Psoas muscle (tissue), 8 donors: ENCODE measurements around the gene PHRF1. TPM values are rescaled to one million over a fixed set of nuclear protein-coding genes. Genes with fewer than 3 reads are reported as not detected.
A peak's percentile ranks its signal among the peaks of the same experiment; 100 is the strongest.

Source experiments
- ATAC-seq, 4 donors: fragments of 200-7000 bp; cut with Tn5 transposase; one replicate each; pipeline ENCODE4 v1.9.1; 2020; ENCODE audit warnings: moderate library complexity in 3 of 4, mild to moderate bottlenecking in 2 of 4
- DNase-seq, 2 donors: peaks; one replicate each; pipeline ENCODE4 v3.0.0-alpha.2; 2020
- H3K27ac ChIP-seq: fragments of 200-600 bp; one replicate; pipeline ENCODE4 v1.8.0; 2022
- H3K27me3 ChIP-seq, 3 donors: fragments of 200-600 bp in 1 of 3; one replicate each; pipeline versions ENCODE4 v1.6.1 to v1.8.0; 2013 to 2022; ENCODE audit warnings: low read length in 2 of 3, mild to moderate bottlenecking in 2 of 3, moderate library complexity in 1 of 3; ENCODE audit not compliant: insufficient read depth in 3 of 3
- H3K36me3 ChIP-seq, 2 donors: fragments of 200-600 bp in 1 of 2; one replicate each; pipeline versions ENCODE4 v1.6.1 to v1.8.0; 2013 to 2022; ENCODE audit warnings: low read depth in 1 of 2, mild to moderate bottlenecking in 1 of 2, moderate library complexity in 1 of 2; ENCODE audit not compliant: insufficient read depth in 1 of 2
- H3K4me1 ChIP-seq: fragments of 200-600 bp; one replicate; pipeline ENCODE4 v1.8.0; 2022
- H3K4me3 ChIP-seq: fragments of 200-600 bp; one replicate; pipeline ENCODE4 v1.8.0; 2022; ENCODE audit warnings: mild to moderate bottlenecking
- H3K9me3 ChIP-seq: fragments of 200-600 bp; one replicate; pipeline ENCODE4 v1.8.0; 2022
- WGBS, 3 donors: extraction: QIAGEN DNeasy Blood & Tissue Kit; methylation state at CpG; one replicate each; pipeline versions ENCODE4 v1.1.6 to v1.1.7; 2013; 5-methylcytosine and 5-hydroxymethylcytosine counted together
- intact Hi-C, 2 donors: fragments of 100-400 bp; cut with DNase I; formaldehyde crosslinking; loops; one replicate each; pipeline versions ENCODE4 v1.11.0 to v1.14.2; 2022
- polyA plus RNA-seq, 3 donors: library from polyadenylated mRNA; stranded (reverse); fragments of 200-250 nt; gene quantifications; one replicate each; pipeline ENCODE4 v1.2.3, GENCODE V29; 2013
- total RNA-seq, 4 donors: library from RNA; stranded (reverse); fragmentation: NEBNext Ultra II Directional in 2 of 4; extraction: Animal tissue kit (Norgen Biotek cat#: 25700) in 2 of 4; gene quantifications; one replicate each; pipeline versions ENCODE4 v1.2.1 to v1.2.4, GENCODE V29; 2021 to 2023
- TF ChIP-seq, protein P1 (sequence below): fragments of 200-600 bp; IDR thresholded peaks from one replicate; pipeline ENCODE4 v1.8.0; 2022; ENCODE audit warnings: antibody characterized with exemption
- donor health status: healthy with polysubstance abuse.
- donor health status: DM: no; HTN: no; CAD: no; lungs with moderate emphysema.
- donor health status: Bipolar disorder and iron deficiency.
- donor health status: healthy.
- donor health status: DM: yes; HTN: yes; CAD: no.
- donor health status: DM: no; HTN: no; CAD: no.
- donor health status: DM: no; HTN: no; CAD: no.
- donor health status: DM: yes; HTN: yes; CAD: no.

The PHRF1 gene
- total and polyA plus RNA-seq, 7 donors = 11.7 to 31.2 (median 19.8) TPM

DNA sequence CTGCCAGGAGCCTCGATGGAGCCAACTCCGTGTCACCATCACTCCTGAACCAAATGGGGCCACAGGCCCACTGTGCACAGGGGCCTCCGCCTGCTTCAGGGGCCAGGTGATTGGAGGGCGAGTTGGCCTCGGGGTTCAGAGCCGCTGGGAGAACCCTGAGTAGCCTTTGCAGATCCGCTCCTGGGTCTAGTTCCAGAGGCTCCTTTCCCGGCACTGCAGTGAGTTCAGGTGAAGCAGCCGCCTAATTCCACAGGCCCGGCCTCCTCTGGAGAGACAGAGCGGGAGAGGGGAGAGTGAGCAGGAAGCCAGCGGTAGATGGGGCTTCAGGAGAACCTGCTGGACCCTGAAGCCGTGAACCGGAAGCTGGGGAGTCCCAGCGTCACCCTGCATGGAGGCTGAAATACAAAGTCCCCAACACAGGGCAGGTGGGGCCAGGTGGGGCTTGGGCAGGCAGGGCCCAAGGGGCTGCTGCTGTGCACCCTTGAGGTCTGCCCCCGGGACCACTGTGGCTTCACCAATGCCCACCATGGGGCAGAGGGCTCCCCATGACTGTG lies 83.3 kb downstream of the PHRF1 start:
- no peaks in the 10 kb centered on the region for H3K9me3 ChIP-seq
- H3K27ac ChIP-seq = no peak overlapping the region
- no peak overlapping the region for H3K4me3 ChIP-seq
- intact Hi-C loops = loop anchor here in 1 of 2 donors (5.0 kb wide), 1 partner anchor 63 kb away; no protein-coding TSS in a partner anchor
- TF ChIP-seq, protein P1, sequence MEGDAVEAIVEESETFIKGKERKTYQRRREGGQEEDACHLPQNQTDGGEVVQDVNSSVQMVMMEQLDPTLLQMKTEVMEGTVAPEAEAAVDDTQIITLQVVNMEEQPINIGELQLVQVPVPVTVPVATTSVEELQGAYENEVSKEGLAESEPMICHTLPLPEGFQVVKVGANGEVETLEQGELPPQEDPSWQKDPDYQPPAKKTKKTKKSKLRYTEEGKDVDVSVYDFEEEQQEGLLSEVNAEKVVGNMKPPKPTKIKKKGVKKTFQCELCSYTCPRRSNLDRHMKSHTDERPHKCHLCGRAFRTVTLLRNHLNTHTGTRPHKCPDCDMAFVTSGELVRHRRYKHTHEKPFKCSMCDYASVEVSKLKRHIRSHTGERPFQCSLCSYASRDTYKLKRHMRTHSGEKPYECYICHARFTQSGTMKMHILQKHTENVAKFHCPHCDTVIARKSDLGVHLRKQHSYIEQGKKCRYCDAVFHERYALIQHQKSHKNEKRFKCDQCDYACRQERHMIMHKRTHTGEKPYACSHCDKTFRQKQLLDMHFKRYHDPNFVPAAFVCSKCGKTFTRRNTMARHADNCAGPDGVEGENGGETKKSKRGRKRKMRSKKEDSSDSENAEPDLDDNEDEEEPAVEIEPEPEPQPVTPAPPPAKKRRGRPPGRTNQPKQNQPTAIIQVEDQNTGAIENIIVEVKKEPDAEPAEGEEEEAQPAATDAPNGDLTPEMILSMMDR = no peak
- peaks cover 3 to 38% of the 10 kb centered on the region in 2 donors for H3K36me3 ChIP-seq
- no peaks in the 10 kb centered on the region for H3K27me3 ChIP-seq
- DNase-seq (no peak), ATAC-seq (no peak)
- no peaks in the 10 kb centered on the region for H3K4me1 ChIP-seq
- 89 to 93% (median 89%) methylated on average over 16 of the region's 16 CpGs for WGBS, 3 donors

DNA sequence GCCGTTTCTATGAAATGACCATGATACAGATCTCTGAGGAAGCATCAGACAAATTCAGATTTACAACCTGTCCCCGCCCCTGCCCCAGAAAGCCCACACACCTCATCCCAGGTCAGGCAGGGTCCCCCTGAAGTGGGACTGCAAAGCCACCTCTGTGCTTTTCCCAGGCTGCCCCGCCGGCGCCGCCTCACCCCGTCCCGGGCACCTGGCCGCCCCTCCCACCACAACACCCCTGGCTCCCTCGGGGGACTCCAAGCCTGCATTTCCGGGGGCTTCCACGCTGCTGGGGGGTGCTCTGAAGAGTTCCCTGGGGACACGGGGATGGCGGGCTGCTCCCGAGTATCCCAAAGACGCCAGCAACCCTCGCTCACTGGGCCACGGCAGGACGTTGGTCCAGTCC lies 84.0 kb downstream of the PHRF1 start:
- 81 to 89% (median 86%) methylated on average over 19 of the region's 19 CpGs for WGBS, 3 donors
- Histone ChIP-seq H3K27me3 (no peaks in the 10 kb centered on the region), H3K36me3 (peaks cover 3 to 36% of the 10 kb centered on the region in 2 donors), H3K9me3 (no peaks in the 10 kb centered on the region), H3K27ac (no peak overlapping the region), H3K4me1 (no peaks in the 10 kb centered on the region), H3K4me3 (no peak overlapping the region)
- TF ChIP-seq, protein P1 = no peak
- ATAC-seq (peak in 1 of 4 donors; percentile 9), DNase-seq (no peak)
- intact Hi-C loops = loop anchor here in 1 of 2 donors (5.0 kb wide), 1 partner anchor 62 kb away; no protein-coding TSS in a partner anchor

- Histone ChIP-seq H3K9me3 (no peaks in the 10 kb centered on the region), H3K4me3 (no peak overlapping the region), H3K4me1 (peaks cover 2% of the 10 kb centered on the region), H3K27ac (no peak overlapping the region), H3K36me3 (peaks cover 3 to 38% of the 10 kb centered on the region in 2 donors), H3K27me3 (no peaks in the 10 kb centered on the region)
- DNase-seq = no peak
- ATAC-seq = peak in 1 of 4 donors; percentile 7
- TF ChIP-seq, protein P1 = no peak
- 71 to 77% (median 75%) methylated on average over 19 of the region's 19 CpGs for WGBS, 3 donors
- intact Hi-C loops = loop anchor here in 1 of 2 donors (5.0 kb wide), 1 partner anchor 61 kb away; no protein-coding TSS in a partner anchor
These were observed 84.6 kb downstream of the PHRF1 start for GRCh38 chr11:660681-661444.

Other genes starting within 250 kb of the PHRF1 start
- gene B4GALNT4, start 207.0 kb upstream of the PHRF1 start, total RNA-seq = under 1 TPM in 3 of 4 donors, not detected in 1; 0.06 to 0.12 (median 0.06) TPM
- gene B4GALNT4, start 207.0 kb upstream of the PHRF1 start, polyA plus RNA-seq = under 1 TPM; 0.04 to 0.27 (median 0.05) TPM
- gene PKP3, start 182.3 kb upstream of the PHRF1 start, total RNA-seq = under 1 TPM in 3 of 4 donors, not detected in 1; 0.15 to 0.75 (median 0.25) TPM
- gene PKP3, start 182.3 kb upstream of the PHRF1 start, polyA plus RNA-seq = under 1 TPM in 2 of 3 donors, not detected in 1; 0.10 to 0.13 TPM
- 10 to 100 TPM in 3 of 4 donors, 1 to 10 TPM in 1; 9.9 to 15.9 (median 10.8) TPM for gene SIGIRR, start 161.5 kb upstream of the PHRF1 start, total RNA-seq
- 10 to 100 TPM; 19.2 to 28.1 (median 20.3) TPM for gene SIGIRR, start 161.5 kb upstream of the PHRF1 start, polyA plus RNA-seq
- gene ANO9, start 134.5 kb upstream of the PHRF1 start, total RNA-seq = under 1 TPM in 3 of 4 donors, not detected in 1; 0.09 to 0.59 (median 0.46) TPM
- under 1 TPM; 0.10 to 0.15 (median 0.10) TPM for gene ANO9, start 134.5 kb upstream of the PHRF1 start, polyA plus RNA-seq
- gene PTDSS2, start 126.2 kb upstream of the PHRF1 start, total RNA-seq = 10 to 100 TPM; 15.8 to 21.1 (median 20.3) TPM
- gene PTDSS2, start 126.2 kb upstream of the PHRF1 start, polyA plus RNA-seq = 10 to 100 TPM; 11.8 to 26.0 (median 15.4) TPM
- gene RNH1, start 69.2 kb upstream of the PHRF1 start, total RNA-seq = 100 to 1,000 TPM; 103 to 145 (median 113) TPM
- gene RNH1, start 69.2 kb upstream of the PHRF1 start, polyA plus RNA-seq = 100 to 1,000 TPM; 105 to 181 (median 105) TPM
- 10 to 100 TPM; 43.6 to 74.7 (median 53.9) TPM for gene HRAS, start 40.9 kb upstream of the PHRF1 start, total RNA-seq
- 10 to 100 TPM; 53.9 to 76.2 (median 66.3) TPM for gene HRAS, start 40.9 kb upstream of the PHRF1 start, polyA plus RNA-seq
- gene LRRC56, start 38.9 kb upstream of the PHRF1 start, total RNA-seq = under 1 TPM; 0.30 to 0.84 (median 0.55) TPM
- under 1 TPM in 2 of 3 donors, not detected in 1; 0.39 to 0.61 TPM for gene LRRC56, start 38.9 kb upstream of the PHRF1 start, polyA plus RNA-seq
- under 1 TPM in 2 of 4 donors, not detected in 2; 0.25 to 0.27 TPM for gene LMNTD2, start 15.7 kb upstream of the PHRF1 start, total RNA-seq
- gene LMNTD2, start 15.7 kb upstream of the PHRF1 start, polyA plus RNA-seq = under 1 TPM; 0.04 to 0.12 (median 0.09) TPM
- 1 to 10 TPM in 1 of 4 donors, under 1 TPM in 2, not detected in 1; 0.78 to 1.2 (median 0.84) TPM for gene RASSF7, start 15.5 kb upstream of the PHRF1 start, total RNA-seq
- 1 to 10 TPM in 1 of 3 donors, under 1 TPM in 2; 0.65 to 1.4 (median 1.00) TPM for gene RASSF7, start 15.5 kb upstream of the PHRF1 start, polyA plus RNA-seq
- 10 to 100 TPM in 3 of 4 donors, 1 to 10 TPM in 1; 7.5 to 23.1 (median 15.2) TPM for gene IRF7, start 39.5 kb downstream of the PHRF1 start, total RNA-seq
- gene IRF7, start 39.5 kb downstream of the PHRF1 start, polyA plus RNA-seq = 10 to 100 TPM in 2 of 3 donors, 1 to 10 TPM in 1; 9.4 to 13.2 (median 12.9) TPM
- gene CDHR5, start 48.5 kb downstream of the PHRF1 start, total RNA-seq = under 1 TPM in 1 of 4 donors, not detected in 3; 0.20 TPM
- gene CDHR5, start 48.5 kb downstream of the PHRF1 start, polyA plus RNA-seq = under 1 TPM in 2 of 3 donors, not detected in 1; 0.07 to 0.34 TPM
- 1 to 10 TPM in 2 of 4 donors, under 1 TPM in 1, not detected in 1; 0.89 to 4.8 (median 1.8) TPM for gene SCT, start 50.7 kb downstream of the PHRF1 start, total RNA-seq
- gene SCT, start 50.7 kb downstream of the PHRF1 start, polyA plus RNA-seq = under 1 TPM in 1 of 3 donors, not detected in 2; 0.44 TPM
- 1 to 10 TPM in 2 of 4 donors, under 1 TPM in 1, not detected in 1; 0.55 to 1.2 (median 1.1) TPM for gene DRD4, start 60.8 kb downstream of the PHRF1 start, total RNA-seq
- under 1 TPM in 2 of 3 donors, not detected in 1; 0.14 to 0.18 TPM for gene DRD4, start 60.8 kb downstream of the PHRF1 start, polyA plus RNA-seq
- gene DEAF1, start 118.8 kb downstream of the PHRF1 start, total RNA-seq = 10 to 100 TPM; 15.0 to 30.0 (median 21.0) TPM
- 10 to 100 TPM; 12.5 to 18.1 (median 15.3) TPM for gene DEAF1, start 118.8 kb downstream of the PHRF1 start, polyA plus RNA-seq
- gene TMEM80, start 119.3 kb downstream of the PHRF1 start, total RNA-seq = 10 to 100 TPM in 2 of 4 donors, 1 to 10 TPM in 2; 5.9 to 15.7 (median 9.7) TPM
- gene TMEM80, start 119.3 kb downstream of the PHRF1 start, polyA plus RNA-seq = 10 to 100 TPM in 2 of 3 donors, 1 to 10 TPM in 1; 7.4 to 16.3 (median 10.1) TPM
- 1 to 10 TPM in 3 of 4 donors, under 1 TPM in 1; 0.89 to 3.1 (median 1.5) TPM for gene EPS8L2, start 129.8 kb downstream of the PHRF1 start, total RNA-seq
- under 1 TPM; 0.47 to 0.63 (median 0.56) TPM for gene EPS8L2, start 129.8 kb downstream of the PHRF1 start, polyA plus RNA-seq
- 100 to 1,000 TPM in 1 of 4 donors, 10 to 100 TPM in 3; 77.7 to 140 (median 81.8) TPM for gene TALDO1, start 171.0 kb downstream of the PHRF1 start, total RNA-seq
- gene TALDO1, start 171.0 kb downstream of the PHRF1 start, polyA plus RNA-seq = 10 to 100 TPM; 58.7 to 77.6 (median 65.9) TPM
- gene GATD1, start 201.0 kb downstream of the PHRF1 start, total RNA-seq = 10 to 100 TPM; 13.6 to 32.6 (median 22.2) TPM
- 10 to 100 TPM; 11.0 to 20.9 (median 17.7) TPM for gene GATD1, start 201.0 kb downstream of the PHRF1 start, polyA plus RNA-seq
- gene CEND1, start 213.6 kb downstream of the PHRF1 start, total RNA-seq = under 1 TPM in 1 of 4 donors, not detected in 3; 0.22 TPM
- gene CEND1, start 213.6 kb downstream of the PHRF1 start, polyA plus RNA-seq = under 1 TPM; 0.09 to 0.33 (median 0.11) TPM
- gene SLC25A22, start 221.8 kb downstream of the PHRF1 start, total RNA-seq = 1 to 10 TPM; 1.5 to 2.9 (median 2.2) TPM
- 1 to 10 TPM in 1 of 3 donors, under 1 TPM in 2; 0.49 to 4.3 (median 0.56) TPM for gene SLC25A22, start 221.8 kb downstream of the PHRF1 start, polyA plus RNA-seq
- 10 to 100 TPM in 3 of 4 donors, 1 to 10 TPM in 1; 8.7 to 13.8 (median 10.4) TPM for gene PIDD1, start 228.8 kb downstream of the PHRF1 start, total RNA-seq
- 10 to 100 TPM in 2 of 3 donors, 1 to 10 TPM in 1; 9.4 to 16.2 (median 10.9) TPM for gene PIDD1, start 228.8 kb downstream of the PHRF1 start, polyA plus RNA-seq
- gene RPLP2, start 233.5 kb downstream of the PHRF1 start, total RNA-seq = 1,000 to 10,000 TPM; 1,082 to 1,565 (median 1,354) TPM
- 1,000 to 10,000 TPM in 1 of 3 donors, 100 to 1,000 TPM in 2; 779 to 1,781 (median 798) TPM for gene RPLP2, start 233.5 kb downstream of the PHRF1 start, polyA plus RNA-seq
- 100 to 1,000 TPM; 125 to 247 (median 175) TPM for gene PNPLA2, start 242.4 kb downstream of the PHRF1 start, total RNA-seq
- 10 to 100 TPM; 64.8 to 87.9 (median 83.8) TPM for gene PNPLA2, start 242.4 kb downstream of the PHRF1 start, polyA plus RNA-seq